GM12865 (cell line): ENCODE results near the gene ZNF579.

ENCODE experiments used
- DNase-seq: peaks from one replicate; pipeline ENCODE4 v3.0.0; 2010; ENCODE audit warnings: low read depth
- H3K4me3 ChIP-seq: 2 replicates; pipeline ENCODE4 v1.5.1; 2011; ENCODE audit warnings: mild to moderate bottlenecking, low read depth, low read length, control low read depth
- TF ChIP-seq, protein P1 (sequence below): IDR thresholded peaks from 2 replicates; pipeline ENCODE4 v1.5.1; 2011; ENCODE audit warnings: low read length, control low read depth, low read depth, inconsistent platforms; ENCODE audit not compliant: insufficient read depth; ENCODE audit errors: missing control alignments

ZNF579 gene

DNA sequence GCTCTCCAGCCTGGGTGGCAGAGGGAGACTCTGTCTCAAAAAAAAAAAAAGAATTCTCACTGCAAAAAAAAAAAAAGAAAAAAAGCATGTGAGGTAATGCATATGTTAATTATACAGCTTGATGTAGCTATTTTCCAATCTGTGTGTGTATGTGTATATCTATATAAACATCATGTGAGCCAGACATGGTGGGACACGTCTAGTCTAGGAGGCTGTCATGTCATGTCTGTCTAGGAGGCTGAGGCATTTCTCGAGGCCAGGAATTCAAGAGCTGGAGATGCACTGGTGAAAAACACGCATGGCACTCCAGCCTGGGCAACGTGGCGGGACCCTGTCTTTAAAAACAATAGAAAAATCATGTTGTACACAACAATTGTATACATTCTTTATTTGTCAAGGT lies 28.4 kb downstream of the ZNF579 start:
- no peak overlapping the region for H3K4me3 ChIP-seq
- DNase-seq = no peak
- TF ChIP-seq, protein P1, sequence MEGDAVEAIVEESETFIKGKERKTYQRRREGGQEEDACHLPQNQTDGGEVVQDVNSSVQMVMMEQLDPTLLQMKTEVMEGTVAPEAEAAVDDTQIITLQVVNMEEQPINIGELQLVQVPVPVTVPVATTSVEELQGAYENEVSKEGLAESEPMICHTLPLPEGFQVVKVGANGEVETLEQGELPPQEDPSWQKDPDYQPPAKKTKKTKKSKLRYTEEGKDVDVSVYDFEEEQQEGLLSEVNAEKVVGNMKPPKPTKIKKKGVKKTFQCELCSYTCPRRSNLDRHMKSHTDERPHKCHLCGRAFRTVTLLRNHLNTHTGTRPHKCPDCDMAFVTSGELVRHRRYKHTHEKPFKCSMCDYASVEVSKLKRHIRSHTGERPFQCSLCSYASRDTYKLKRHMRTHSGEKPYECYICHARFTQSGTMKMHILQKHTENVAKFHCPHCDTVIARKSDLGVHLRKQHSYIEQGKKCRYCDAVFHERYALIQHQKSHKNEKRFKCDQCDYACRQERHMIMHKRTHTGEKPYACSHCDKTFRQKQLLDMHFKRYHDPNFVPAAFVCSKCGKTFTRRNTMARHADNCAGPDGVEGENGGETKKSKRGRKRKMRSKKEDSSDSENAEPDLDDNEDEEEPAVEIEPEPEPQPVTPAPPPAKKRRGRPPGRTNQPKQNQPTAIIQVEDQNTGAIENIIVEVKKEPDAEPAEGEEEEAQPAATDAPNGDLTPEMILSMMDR = no peak

DNA sequence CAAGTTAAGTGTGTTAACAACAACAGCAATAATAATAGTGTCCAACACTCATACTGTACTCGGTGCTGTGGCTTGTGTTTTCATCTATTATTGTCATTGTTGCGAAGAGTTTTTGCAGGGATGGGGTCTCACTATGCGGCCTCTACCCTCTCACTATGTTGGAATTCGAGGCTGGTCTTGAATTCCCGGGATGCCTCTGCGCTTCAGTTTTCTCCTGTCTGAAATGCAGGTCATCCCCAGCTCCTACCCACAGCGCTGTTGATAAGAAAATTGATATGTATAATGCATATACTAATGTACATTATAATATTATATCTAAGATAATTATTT lies 30.4 kb downstream of the ZNF579 start:
- no peak for DNase-seq
- TF ChIP-seq, protein P1 = no peak
- H3K4me3 ChIP-seq = no peak overlapping the region

DNA sequence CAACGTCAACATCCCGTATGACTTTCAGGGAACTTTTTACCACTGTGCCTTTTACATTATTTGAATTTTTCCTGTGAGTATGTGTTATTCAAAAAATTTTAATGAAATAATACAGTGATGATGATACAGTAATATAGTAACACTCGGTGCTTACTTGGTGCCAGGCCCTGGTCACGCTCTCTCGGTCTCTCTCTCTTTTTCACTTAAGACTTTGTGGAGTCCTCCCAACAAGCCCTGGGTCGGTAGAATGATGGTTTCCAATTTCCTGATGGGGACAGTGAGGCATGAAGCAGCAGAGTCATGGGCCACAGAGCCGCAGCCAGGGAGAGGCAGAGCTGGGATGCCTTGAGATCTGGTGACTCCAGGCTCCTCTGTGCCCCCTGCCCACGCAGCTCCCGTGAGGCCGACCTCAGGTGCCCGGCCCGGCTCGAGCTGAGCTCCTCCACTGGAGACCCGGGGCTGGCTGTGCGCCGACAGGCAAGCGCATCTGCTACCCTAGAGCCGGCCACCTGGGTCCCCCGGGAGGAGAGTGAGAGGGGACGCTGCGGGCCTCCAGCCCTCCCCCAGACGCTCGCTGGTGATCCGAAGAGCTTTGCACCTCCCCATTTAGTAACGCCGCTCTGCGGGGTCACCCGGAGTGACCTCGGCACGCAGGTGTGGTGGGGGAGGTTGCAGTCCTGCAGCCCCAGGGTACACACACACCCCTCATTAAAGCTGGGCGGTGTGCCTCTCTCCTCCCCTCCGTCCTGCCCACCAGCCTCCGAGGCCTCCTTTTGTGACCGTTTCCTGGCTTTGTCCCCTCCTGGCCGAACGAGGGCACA lies 30.9 kb downstream of the ZNF579 start:
- DNase-seq = no peak
- H3K4me3 ChIP-seq = no peak overlapping the region
- TF ChIP-seq, protein P1 = no peak

DNA sequence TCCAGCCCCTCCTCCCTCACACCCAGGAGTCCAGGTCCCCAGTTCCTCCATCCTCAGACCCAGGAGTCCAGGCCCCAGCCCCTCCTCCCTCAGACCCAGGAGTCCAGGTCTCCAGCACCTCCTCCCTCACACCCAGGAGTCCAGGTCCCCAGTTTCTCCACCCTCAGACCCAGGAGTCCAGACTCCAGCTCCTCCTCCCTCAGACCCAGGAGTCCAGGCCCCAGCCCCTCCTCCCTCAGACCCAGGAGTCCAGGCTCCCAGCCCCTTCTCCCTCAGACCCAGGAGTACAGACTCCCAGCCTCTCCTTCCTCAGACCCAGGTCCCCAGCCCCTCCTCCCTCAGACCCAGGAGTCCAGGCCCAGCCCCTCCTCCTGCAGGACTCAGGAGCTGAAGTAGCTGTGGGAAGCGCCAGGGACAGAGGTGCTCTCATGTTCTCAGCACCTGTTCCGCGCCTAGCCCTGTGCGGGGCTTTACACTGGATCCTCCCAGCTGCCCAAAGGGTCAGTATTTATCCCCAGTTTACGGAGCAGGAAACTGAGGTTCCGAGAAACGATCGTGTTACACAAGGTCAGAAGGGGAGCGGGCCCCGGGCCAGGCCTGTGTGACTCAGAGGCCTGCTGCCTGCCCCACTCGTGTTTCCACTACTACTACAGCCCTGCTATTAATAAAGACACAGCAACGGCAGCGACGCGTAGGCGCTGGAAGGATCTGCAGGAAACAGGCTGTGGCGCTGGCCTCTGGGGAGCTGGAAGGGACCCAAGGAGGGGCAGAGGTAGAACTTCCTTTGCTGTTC lies 33.6 kb downstream of the ZNF579 start:
- TF ChIP-seq, protein P1 = no peak

DNA sequence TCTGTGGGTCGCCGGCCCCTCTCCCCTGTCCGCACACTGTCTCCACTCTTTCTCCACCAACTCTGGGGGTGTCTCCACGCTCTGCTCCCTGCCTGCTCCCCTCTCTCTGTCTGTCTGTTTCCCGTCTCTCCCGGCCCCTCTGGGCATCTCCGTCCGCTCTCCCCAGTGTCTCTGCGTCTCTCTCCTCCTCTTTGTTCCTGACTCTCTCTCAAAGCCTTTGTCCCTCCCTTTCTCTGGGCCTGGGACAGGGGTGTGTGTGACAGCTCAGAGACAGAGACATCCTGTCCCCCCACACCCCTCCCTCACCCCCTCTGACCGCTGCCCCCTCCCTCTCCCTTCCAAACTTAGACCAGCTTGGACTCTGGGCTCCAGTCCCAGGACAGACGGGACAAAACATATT lies 34.6 kb downstream of the ZNF579 start:
- H3K4me3 ChIP-seq = no peak overlapping the region
- TF ChIP-seq, protein P1 = no peak
- no peak for DNase-seq

More for the DNA sequence above, 33.6 kb downstream of the ZNF579 start:
- H3K4me3 ChIP-seq = no peak overlapping the region
- no peak for DNase-seq

DNA sequence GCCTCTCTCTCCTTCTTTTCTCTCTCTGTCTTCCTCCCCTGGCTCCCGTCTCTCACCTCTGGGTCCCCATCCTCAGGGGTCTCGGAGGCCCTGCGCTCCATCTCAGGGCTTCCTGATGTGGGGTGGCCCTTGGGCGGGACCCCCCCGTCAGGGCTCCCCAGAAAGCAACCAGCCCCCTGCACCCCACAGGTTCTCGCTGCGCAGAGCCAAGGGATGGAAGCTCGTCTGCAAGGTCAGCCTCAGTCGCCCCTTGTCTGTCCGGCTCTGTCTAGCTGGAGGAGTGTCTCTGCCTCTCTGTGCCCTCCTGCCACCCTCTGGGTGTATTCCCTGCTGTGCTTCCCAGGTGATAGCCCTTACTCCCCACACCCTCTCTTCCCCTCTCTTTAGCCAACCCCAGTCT lies 35.2 kb downstream of the ZNF579 start, which contains the start of gene SBK3:
SBK3 (minus strand) TSS at position 101 of the 400 bp plus-strand sequence; CDS start at position 101, 0 bp downstream.
- TF ChIP-seq, protein P1 = no peak
- no peak for DNase-seq
- H3K4me3 ChIP-seq = no peak within 1 kb of the TSS
